NCI-H146 treated with DMSO at 0.1 percent for 48 hours (cell line): ENCODE data around the gene TBC1D30.

Experiments used
- DNase-seq: peaks from one replicate; lab custom pipeline; 2025; ENCODE audit not compliant: unreplicated experiment; lab: John Stamatoyannopoulos, UW

The TBC1D30 gene

DNA sequence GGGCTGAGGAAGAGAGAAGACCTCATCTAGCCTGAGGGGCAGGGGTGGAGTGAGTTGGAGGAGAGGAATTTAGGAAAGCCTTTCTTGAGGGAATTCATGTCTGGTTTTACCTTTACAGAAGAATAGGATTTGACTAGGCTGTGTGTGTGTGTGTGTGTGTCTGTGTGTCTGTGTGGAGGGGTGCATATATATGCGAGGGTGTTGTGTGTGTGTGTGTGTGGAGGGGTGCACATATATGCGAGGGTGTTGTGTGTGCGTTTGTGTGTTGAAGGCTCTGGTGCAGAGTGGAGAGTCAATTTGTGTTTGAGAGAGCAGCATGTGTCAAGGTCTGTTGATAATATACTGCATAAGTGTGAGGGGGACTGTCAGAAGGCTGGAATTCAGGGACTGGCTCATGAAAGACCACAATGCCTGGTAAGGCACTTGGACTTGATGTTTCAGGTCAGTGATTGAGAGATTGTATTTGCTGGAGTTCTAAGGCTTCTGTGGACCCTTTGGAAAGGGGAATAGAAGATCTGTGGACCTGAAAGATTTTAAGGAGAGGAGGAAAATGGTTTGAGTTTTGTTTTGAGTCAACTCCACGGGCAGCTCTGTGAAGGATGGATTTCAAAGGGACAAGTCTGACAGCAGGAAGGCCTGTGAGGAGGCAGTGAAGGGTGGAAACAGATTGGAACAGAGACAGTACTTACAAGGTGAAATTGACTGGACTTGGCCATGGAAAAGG is 34.6 kb downstream of the TBC1D30 start:
- no peak for DNase-seq

DNA sequence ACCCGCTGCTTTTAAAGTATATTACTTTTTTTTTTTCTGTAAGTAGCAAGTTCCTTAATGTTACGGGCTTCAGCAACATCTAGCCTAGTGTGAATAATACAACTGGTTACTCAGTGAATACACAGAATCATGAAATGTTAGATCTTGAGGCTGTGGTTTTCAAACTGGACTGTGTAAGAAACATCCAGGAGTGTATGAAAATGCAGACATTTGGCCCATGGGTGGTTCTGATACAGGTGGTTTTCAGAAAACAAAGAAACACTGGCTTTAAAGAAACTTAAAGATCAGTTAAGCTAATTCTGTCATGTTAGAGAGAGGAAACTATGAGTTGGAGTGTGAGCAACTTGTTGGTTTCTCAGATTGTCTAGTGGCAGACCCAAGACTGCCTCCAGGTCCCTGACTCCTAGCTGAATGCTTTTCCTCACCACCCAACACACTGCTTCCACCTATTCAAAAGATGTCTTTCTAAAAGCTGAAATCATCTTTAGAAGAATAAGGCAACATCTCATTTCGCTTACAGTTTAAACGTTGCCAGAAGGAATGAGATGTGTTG is 36.1 kb downstream of the TBC1D30 start:
- no peak for DNase-seq

DNA sequence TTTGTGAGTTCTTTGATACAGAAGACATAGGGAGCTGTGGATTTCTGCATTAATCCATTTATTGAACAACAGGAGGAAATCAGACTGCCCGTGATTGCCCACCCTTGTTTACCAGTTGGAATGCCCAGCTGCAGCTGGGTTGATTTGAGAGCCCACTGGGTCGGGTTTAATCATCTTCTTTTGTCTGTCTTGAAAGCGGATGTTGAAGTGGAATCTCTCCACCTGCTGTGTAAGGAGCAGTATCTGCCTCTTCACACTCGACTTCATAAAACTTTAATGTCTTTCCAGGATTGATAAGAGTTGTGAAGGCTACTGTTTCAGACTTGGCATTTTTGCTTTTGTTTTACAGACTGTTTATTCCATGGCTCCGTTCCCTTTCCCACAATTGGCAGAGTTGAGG is 39.9 kb downstream of the TBC1D30 start:
- no peak for DNase-seq

DNA sequence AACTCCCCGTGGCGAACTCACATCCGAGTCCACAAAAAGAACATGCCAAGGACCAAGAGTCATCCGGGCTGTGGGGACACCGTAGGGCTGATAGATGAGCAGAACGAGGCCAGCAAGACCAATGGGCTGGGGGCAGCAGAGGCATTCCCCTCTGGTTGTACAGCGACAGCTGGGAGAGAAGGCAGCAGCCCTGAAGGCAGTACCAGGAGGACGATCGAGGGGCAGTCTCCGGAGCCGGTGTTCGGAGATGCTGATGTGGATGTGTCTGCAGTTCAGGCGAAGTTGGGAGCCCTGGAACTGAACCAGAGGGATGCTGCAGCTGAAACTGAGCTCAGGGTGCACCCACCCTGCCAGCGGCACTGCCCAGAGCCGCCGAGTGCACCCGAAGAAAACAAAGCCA is 50.7 kb downstream of the TBC1D30 start:
- no peak for DNase-seq

DNA sequence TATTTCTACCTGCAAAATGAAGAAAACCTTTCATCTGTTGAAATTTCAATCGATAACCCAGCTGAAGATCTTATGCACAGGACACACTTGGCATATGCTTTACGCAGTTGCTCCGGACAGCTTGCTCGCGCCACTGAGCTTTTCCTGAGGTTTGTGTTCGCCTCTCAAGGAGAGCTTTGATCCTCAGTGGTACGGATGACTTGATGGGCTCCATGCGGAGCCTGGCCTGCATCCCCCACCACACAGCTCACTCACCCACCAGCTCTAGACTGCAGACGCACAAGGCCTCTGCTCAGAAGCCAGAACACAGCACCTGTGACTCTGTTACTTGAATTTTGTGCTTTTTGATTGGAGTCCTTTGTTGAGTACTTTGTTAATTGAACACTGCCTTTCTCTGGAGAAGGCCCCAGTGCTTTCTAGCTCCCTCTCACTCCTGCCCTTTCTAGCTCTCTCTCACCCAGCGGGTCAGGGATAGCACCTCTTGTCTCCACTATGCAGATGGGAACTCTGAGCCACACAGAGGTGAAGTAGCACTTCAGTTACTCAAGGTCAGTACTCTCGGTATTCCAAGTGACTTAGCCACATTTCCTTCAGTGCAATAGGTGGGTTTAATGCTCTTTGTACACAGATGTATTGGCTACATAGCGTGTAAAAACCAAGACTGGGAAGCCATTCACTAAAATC is 52.1 kb downstream of the TBC1D30 start:
- DNase-seq = no peak

DNA sequence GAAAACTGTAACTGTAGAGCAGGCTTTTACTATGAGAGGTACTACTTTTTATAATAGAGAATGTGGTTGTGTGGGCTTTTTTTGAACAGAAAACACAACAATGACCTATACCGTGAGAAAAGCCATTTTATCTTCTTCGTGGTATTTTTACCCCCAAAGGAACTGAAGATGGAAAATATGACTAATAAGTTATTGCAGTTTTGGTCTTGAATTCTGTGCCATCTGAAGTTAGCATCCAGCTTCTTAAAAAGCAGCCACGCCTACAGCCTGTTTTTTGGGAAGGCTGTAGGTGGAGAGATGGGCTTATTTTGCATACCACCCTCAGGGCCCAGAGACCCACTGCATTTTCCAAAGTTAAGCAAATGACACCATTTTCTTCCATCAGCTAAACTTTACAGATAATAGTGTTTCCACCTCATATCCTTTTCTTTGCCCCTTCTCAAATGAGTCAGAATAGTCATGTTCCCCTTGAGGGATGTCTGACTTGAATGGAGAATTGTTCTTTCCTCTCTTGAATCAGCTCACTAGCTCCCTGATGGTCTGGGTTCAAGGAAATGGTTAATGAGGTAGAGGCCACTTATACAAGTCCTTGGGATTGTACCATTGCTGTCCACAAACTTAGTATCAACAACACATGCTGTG is 53.0 kb downstream of the TBC1D30 start:
- DNase-seq = no peak

DNA sequence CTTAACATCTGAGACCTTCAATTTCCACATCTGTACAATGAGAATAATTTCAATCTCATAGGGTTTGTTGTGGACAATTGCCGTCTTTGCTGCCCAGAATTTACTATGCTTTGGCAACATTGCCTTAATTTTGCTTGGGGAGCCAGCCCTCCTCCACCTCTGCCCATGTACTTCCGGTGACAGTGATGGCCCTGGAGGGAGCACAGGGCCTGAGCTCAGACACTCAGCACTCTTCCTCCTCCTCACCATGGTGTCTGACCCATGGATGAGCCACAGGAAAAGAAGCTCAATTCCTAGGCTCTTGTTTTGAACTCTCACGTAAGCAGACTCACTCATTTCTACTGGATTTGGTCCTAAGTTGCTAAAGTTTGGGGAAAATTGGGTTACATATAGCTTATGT is 58.2 kb downstream of the TBC1D30 start:
- no peak for DNase-seq

DNA sequence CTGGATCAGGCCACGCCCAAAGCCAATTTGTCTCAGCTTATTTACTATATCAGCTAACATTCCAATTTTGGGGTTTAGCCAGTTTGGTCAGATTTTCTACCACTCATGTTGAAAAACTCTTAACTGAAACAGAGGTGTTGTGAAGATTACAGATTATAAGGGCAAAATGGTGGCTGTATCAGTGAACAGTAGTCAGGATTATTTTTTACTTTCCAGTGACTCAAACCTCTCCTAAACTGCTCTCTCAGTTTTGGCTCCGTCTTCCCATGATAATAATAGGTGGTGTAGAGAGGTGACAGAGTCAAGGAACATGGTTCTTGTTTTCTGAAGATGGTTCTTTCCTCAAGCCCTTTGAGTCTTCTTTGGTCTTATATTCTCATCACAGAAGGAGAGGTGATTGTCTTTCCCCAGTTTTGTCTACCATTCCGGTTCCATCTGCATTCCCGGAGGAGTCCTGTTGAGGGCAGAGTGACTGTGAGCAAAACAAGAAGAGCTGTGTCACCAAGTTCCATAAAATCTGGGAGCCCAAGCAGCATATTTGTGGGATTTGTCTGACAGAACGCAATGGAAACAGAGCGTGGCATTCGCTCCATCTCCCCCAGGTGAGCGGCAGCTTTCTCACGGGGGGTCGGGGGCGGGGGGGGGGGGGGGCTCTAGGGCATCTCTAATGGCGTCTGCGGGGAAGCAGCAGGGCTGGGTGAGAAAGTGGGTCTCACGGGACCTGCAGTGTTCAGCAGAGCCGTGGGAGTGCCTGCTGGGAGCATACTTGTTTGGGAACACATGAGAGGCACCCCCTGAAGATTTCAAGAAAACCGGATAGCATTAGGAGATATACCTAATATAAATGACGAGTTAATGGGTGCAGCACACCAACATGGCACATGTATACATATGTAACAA is 59.1 kb downstream of the TBC1D30 start:
- no peak for DNase-seq

DNA sequence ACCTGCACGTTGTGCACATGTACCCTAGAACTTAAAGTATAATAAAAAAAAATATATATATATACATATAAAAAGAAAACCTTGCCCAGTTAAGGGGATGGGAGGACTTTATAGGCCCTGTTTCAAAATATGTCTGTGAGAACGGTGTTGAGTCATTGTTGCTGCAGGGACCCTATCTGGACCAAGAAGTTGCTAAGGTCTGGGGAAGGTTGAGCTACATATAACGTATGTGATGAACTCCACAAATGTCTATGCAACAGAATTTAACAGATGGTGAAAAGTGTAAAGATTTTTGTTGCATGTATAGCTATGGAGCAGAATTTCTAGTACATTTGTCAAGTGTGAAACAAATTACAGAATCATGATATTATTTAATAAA is 59.7 kb downstream of the TBC1D30 start:
- DNase-seq = no peak

DNA sequence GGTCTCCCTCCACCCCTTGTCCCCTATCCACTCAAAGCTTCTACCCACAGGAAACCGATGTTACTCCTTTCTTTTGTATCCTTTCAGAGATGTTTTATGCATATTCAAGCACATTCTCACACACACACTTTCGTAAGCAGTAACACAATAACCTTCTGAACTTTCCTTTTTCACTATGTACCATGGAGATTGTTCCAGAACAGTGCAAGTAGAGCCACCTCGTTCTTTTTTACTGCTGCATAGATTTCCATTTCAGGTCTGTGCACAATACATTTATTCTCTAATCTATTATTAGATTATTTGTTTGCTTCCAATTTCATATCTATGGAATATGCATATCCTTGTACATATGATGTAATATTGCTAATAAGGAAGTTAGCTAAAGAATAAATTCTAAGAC is 60.3 kb downstream of the TBC1D30 start:
- no peak for DNase-seq

DNA sequence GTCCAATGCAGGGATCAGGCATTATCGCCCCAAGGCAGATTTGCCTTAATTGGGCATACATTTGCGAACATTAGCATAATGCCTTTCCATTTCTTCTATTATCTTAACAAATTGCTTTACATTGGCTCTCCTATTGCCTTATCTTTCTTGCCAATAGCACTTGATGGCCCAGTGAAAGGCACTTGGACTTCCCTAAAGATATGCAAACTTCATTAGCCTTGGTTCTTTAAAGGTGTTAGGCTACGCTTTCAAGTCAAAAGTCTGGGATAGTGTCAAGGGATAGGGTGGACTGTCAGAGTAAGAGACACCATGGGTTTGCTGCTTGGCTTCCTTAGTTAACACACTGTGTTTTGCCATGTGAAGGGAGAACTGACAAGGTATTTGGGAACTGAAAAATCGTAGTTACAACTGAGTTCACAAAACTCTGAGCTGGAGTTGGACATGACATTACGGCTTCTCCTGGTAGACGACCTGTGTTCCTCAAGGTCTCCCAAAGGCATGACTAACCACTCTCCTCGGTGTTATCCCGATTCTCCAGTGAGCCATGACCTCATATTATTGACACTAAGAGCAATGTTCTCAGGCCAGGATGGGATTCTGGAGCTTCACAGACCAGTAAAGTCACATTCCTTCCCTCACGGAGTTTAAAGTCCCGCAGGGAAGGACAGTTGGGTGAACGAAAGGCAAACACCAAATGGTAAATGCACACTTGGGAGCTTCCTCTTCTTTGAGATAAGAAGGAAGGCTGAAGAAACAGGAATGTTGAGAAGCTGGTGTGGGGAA is 65.2 kb downstream of the TBC1D30 start:
- DNase-seq = no peak

DNA sequence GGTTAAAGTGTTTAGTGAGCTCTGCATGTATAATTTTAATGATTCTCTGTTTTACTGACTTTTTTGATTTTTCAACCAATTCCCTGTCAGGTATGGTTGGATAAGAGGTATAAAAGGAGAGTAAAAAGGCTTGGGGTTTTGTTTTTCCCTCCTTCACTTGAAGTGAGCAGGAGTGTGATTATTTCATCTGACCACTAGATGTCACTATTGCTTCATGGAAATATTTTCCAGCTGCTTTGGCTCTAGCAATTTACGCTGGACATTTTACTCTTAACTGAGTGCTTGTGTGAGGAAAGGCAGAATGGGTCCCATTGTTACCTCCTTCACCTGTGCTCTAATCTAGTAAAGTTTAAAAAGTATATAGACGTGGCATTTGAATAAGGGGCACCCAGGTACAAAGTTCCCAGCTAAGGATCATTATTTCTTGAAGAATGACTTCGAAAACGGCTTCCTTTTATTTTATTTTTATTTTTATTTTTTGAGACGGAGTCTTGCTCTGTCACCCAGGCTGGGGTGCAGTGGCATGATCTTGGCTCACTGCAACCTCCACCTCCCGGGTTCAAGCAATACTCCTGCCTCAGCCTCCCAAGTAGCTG is 66.5 kb downstream of the TBC1D30 start:
- DNase-seq = peak; percentile 41

DNA sequence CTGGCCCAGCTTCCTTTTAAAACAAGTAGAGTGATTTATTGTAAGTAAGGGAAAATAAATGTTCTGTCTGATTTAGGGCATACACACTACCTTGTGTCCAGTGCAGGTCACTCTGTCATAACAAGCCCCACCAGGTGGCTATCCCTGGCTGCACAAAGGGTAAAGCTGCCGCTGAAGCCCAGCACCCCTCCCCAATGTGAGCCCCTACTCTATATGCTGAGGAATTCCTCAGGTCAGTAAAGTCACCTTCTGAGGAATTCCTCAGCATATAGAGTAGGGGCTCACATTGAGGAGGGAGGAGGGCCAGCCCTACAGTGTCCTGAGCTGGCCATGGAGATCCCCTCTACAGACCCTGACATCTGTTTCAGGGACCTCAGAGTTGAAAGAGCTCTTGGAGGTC is 67.2 kb downstream of the TBC1D30 start:
- no peak for DNase-seq

DNA sequence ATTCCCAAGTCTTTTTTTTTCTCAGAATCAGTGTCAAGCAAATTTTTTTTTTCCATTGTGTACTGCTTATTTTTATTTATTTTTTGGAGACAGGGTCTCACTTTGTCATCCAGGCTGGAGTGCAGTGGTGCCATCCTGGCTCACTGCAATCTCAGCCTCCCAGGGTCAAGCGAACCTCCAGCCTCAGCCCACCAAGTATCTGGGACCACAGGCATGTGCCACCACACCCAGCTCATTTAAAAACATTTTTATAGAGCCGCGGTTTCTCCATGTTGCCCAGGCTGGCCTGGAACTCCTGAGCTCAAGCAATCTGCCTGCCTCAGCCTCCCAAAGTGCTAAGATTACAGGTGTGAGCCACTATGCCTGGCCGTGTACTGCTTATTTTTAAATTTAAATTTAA is 68.1 kb downstream of the TBC1D30 start:
- no peak for DNase-seq

DNA sequence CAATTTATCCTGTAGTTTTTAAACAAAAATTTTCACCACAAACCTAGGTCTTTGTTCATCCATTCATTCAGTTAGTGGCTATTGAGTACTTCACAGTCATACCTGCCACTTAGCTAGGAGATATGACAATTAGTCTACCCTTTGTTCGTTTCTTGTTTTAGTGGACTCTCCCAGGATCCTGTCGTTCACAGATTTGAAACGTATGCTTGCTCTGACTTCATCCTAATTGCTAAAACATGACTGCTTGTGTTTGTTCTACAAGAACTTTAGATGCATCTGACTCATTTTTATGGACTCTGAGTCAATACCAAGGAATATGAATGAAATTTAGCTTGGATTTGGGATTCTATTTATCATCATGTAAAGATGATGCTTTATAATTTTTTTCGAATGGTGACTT is 69.5 kb downstream of the TBC1D30 start:
- no peak for DNase-seq

DNA sequence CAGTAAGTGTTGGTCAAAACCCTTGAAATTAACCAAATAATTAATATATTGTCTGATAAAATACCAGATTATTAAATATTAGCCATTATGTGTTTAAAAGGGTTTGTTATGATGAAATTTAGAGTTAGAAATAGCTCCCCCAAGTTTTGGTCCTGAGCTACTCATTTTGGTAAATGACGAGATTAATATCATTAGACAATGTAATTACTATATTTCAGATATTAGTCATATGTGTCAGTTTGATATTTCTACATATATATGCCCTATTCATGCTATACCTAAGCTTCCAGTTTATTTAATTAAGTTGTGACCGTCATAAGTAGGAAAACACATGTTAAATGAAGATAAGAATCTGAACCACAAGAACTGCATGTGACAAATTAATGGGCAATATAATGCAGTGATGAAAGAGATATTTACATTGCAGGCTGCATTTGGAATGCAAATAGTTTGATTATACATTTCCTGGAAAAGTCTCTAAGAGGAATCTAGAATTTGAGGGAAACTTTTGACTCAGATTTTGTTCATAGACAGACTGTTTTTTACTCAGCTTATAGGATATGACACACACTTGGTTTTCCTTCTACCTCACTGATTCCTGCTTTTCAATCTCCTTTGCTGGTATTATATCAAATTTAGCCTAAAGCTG is 70.5 kb downstream of the TBC1D30 start:
- DNase-seq = no peak

DNA sequence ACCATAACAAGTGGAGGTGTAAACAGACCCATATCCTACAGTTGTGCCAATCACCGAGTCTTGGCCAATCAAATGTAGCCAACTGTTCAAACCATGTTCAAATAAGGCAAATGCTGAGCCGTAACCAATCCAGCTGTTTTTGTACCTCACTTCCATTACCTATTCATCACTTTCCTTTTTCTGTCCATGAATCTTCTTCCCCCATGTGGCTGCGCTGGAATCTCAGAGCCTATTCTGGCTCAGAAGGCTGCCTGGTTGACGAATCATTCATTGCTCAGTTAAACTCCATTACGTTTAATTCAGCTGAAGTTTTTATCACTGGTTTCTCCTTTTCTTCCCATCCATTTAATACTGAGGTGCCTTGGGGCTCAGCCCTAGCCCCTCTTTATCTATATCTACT is 71.1 kb downstream of the TBC1D30 start:
- no peak for DNase-seq

DNA sequence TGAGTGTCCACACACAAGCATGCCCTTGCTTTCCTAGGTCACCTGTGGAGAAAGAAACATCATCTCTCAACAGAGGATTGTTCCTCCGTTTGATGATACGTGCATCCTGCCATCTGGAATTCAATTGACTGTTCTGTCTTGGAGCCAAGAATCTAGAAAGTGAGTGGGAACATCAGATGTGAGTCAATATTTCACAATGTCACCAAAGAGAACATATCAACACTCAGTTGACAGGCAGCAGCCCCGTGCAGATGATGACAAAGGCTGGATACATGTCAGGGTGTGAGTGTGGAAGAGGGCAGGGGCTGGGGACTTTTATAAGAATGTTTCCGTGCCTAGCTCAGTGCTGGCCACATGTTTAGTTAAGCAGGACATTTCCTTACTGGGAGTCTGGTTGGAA is 76.1 kb downstream of the TBC1D30 start:
- no peak for DNase-seq

DNA sequence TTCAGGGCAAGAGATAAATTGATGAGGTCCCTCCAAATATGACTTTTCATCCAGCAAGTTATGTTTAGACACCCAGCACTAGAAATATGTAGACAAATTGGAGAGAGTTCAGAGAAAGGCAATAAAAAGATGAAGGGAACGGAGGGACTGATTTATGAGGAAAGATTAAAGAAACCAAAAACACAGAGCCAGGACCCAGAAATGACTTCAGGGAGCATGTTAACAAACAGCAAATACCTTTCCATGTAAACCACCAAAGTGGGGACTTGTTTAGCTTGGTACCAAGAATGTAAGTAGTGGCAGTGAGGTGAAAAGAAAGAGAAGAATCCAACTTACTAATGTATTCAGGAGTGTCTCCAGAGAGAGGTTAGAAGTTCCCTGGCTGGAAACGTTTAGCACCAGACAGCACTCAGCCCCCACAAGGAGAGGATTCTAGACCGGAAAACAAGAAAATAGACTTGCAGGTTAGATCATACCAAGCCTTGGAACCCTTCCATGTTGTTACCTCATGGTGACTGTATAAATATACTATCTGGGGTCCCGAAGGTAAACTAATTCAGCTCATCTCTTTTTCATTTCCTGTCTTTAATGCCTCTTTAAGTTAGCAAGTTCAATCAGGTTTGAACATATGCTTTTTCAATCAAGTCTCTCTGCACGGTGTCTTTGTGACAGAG is 79.2 kb downstream of the TBC1D30 start:
- DNase-seq = no peak
